Motor neuron (in vitro differentiated cells): Measurements from ENCODE around the gene WWOX. TPM values are rescaled to one million over a fixed set of nuclear protein-coding genes. Genes with fewer than 3 reads are reported as not detected.
A peak's percentile ranks its signal among the peaks of the same experiment; 100 is the strongest.

Experiments
- ATAC-seq, 8 experiments: fragments of 200-7000 bp; cut with Tn5 transposase; replicated peaks in 6 of 8; 2 replicates each; pipeline ENCODE4 v1.8.0; 2021; ENCODE audit warnings: mild to moderate bottlenecking in 8 of 8, moderate library complexity in 8 of 8
- H3K27ac ChIP-seq, 2 donors: fragments of 250-450 bp; sonication (Bioruptor Pico); 2 replicates each; pipeline ENCODE4 v1.9.0; 2021; ENCODE audit warnings: antibody characterized with exemption in 2 of 2, mild to moderate bottlenecking in 2 of 2, moderate library complexity in 1 of 2
- H3K4me1 ChIP-seq, 2 donors: fragments of 250-450 bp; sonication (Bioruptor Pico); replicated peaks in 1 of 2; 2 replicates each; pipeline ENCODE4 v1.6.1; 2021; ENCODE audit warnings: antibody characterized with exemption in 2 of 2, mild to moderate bottlenecking in 2 of 2, moderate library complexity in 1 of 2
- H3K4me3 ChIP-seq, 5 donors: fragments of 250-450 bp; sonication (Bioruptor Pico); 2 replicates each; pipeline ENCODE4 v1.9.0; 2021; ENCODE audit warnings: antibody characterized with exemption in 5 of 5, mild to moderate bottlenecking in 5 of 5, moderate library complexity in 4 of 5
- WGBS, 10 experiments: fragments of 450-650 bp; shearing (Covaris generic); methylation state at CpG; one replicate each; pipeline ENCODE4 v1.0.0; 2022; 5-methylcytosine and 5-hydroxymethylcytosine counted together
- in situ Hi-C, 9 experiments: fragments of 400-800 bp; cut with MboI; loops; one replicate each; pipeline ENCODE4 v1.15.0; 2021; ENCODE audit warnings: low sequenced_read_pairs in 9 of 9, low pct_unique_long_range_greater_than_20kb in 2 of 9; ENCODE audit not compliant: unreplicated experiment in 9 of 9
- total RNA-seq, 8 experiments: library from RNA; unstranded; fragments of 300-600 nt; gene quantifications; 2 replicates each; pipeline versions ENCODE4 v1.2.3 to v1.2.4, GENCODE V29; 2022

The WWOX gene
- total RNA-seq, 8 experiments from 2014 or later, result 10.3 to 27.8 (median 12.3) TPM

DNA sequence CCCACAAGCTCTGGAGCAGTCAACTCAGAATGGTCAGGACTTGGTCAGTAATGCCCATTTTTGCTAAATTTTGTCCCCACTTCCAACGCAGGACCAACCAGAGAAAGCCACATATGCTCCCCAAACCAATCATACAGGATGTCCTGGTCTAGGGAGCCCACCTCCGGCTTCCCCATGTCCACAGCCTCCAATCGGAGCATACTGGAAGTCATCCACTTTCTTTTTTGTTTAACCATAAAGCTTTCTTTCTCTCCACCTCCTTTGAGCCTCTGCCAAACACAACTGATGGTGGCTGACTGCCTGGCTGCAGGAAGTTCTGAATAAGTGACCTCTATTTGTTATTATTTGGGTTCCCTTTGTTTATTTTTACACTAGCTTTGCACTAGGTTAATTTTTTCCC lies 549.1 kb downstream of the WWOX start:
- H3K4me1 ChIP-seq, result peaks cover 0 to 14% of the 10 kb centered on the region in 2 donors
- WGBS, 10 experiments, result 20 to 94% (median 79%) methylated on average over 1 to 3 of the region's 3 CpGs; no CpG with 5 or more reads in 2 of the 10 experiments
- in situ Hi-C loops, result no loop called here
- no peak for ATAC-seq
- H3K27ac ChIP-seq, result no peak overlapping the region
- no peak overlapping the region for H3K4me3 ChIP-seq

DNA sequence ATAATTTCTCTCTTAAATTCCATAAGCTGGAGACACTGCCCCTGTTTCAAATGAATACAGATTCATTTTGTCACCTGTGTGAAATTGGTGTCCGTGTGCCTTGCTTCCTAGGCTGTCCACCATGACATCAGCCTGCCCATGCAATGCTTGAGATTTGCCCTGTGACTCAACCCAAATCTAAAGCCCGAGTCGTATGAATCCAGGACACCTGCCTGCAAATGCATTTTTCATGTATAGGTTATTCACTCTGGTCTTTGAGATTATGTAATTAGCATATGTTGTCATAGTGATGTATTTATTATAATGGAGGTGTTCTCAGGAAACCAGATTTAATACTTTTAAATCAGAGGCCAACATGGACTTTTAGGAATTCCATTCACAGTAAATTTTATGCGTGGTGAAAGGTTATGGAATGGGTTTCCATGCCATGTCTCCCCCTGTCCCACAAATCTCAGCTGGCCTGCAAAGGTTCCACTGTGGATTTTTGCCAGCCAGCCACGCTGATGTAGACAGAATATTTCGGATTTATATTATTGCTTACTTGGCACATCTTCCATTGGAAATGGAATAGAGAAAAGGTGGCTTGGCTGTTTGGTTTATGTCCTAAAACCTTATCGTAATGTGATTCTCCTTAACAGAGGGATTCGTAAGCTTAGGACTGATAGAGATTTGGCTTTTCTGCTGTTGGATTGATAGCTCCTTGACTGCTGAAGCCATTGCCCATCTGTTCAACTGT lies 551.1 kb downstream of the WWOX start:
- H3K27ac ChIP-seq, result no peak overlapping the region
- peak in 3 of 8 experiments; percentile 22 to 76 (median 64) for ATAC-seq
- in situ Hi-C loops, result no loop called here
- 17 to 100% (median 74%) methylated on average over 2 to 7 of the region's 8 CpGs for WGBS, 10 experiments
- H3K4me3 ChIP-seq, result no peak overlapping the region
- peaks cover 0 to 14% of the 10 kb centered on the region in 2 donors for H3K4me1 ChIP-seq

DNA sequence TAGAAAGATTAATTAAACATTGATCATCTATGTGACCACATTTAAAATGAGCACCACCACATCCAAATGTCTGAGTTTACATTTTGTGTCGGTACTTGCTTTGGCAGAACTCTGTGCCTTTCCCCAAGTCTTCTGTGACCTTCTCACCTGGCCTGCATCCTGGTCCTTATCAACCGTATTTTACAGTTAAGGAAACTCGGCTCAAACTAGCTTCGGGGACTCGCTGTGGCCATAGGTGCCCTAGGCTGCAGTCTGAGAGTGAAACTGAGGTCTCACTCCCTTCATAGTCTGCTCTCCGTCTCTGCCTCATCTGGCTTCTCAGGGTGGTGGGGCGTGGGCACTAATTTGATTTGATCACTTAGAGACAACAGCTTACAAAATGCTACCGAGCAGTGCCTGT lies 555.5 kb downstream of the WWOX start:
- H3K4me3 ChIP-seq, result no peak overlapping the region
- 23 to 95% (median 79%) methylated on average over 2 to 8 of the region's 8 CpGs; no CpG with 5 or more reads in 1 of the 10 experiments for WGBS, 10 experiments
- ATAC-seq, result peak in 1 of 8 experiments; percentile 16
- in situ Hi-C loops, result no loop called here
- H3K27ac ChIP-seq, result no peak overlapping the region
- peaks cover 5 to 17% of the 10 kb centered on the region in 2 donors for H3K4me1 ChIP-seq

DNA sequence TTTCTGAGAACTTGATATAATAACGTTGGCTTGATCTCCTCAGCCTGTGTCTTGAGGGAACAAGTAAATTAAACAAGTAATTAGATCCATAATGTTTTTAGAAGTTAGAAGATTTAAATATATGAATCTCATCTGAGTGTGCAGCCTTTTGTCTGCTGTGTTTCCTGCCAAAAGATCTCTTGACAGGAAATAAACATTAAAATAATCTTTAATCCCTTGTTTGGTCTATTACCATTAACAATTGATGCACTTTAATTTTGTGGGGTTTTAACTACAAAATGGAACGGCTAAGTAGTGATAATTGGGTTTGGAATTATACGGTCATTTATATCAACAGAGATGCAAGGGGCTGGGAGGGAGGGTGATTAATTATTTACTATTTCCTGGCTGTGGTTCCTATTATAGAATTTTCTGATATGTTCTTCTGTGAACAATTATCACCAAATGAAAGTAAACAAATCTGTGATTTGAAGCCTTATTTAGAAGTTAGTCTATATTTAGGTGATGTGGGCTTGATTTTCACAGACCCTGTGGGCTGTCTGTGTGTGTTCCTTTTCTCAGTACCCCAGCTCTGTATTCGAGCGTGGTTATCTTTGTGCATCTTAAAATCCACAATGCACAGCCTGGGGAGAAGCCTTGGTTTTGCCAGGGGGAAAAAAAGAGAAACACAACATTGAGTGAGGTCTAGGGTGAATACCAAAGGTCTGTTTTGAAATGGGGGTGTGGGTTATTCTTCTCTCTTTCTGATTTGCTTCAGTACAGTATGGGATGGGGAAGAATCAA lies 556.1 kb downstream of the WWOX start:
- no peak overlapping the region for H3K27ac ChIP-seq
- peaks cover 5 to 12% of the 10 kb centered on the region in 2 donors for H3K4me1 ChIP-seq
- WGBS, 10 experiments, result 27 to 100% (median 72%) methylated on average over 1 to 5 of the region's 5 CpGs
- in situ Hi-C loops, result no loop called here
- no peak overlapping the region for H3K4me3 ChIP-seq
- no peak for ATAC-seq

DNA sequence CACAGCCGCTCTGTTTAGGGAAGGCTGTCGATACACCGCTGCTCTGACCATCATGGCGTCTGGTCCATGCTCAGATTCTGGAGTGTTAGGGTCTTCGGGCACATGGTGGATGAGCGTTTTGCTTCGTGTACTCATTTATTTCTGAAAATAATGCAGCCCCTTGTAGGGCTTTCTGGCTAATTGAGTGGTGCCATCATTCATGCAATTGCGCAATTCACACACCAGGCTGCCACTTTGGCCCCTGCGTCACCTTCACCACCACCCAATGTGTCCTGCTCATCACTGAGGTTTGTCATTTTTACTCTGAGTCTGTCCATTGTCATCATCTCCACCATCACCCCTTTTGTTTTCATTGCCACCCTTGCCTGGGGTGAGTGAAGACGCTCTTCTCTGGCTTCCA lies 557.4 kb downstream of the WWOX start:
- no peak overlapping the region for H3K4me3 ChIP-seq
- WGBS, 10 experiments, result 37 to 100% (median 83%) methylated on average over 1 to 8 of the region's 10 CpGs; no CpG with 5 or more reads in 4 of the 10 experiments
- H3K4me1 ChIP-seq, result peaks cover 9 to 16% of the 10 kb centered on the region in 2 donors
- no peak overlapping the region for H3K27ac ChIP-seq
- in situ Hi-C loops, result no loop called here
- ATAC-seq, result no peak

DNA sequence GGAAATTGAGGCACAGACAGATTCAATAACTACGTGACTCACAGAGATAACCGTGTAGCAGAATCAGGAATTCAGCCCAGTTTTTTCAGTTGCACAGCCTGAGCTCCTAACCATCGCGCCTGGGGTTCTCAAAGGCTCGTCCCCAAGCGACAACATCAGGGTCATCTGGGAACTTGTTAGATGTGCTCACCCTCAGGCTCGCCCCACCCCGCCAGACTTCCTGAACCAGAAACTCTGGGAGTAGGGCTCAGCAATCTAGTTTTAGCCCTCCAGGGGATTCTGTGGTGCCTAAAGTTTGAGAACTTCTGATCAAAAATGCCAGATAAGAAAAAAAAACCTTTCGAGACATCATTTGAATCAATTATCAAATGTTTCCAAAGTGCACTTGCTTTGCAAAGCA lies 559.8 kb downstream of the WWOX start:
- WGBS, 10 experiments, result 57 to 100% (median 93%) methylated on average over 1 to 8 of the region's 9 CpGs; no CpG with 5 or more reads in 1 of the 10 experiments
- Histone ChIP-seq H3K4me1 (peaks cover 10 to 18% of the 10 kb centered on the region in 2 donors), H3K4me3 (no peak overlapping the region), H3K27ac (no peak overlapping the region)
- in situ Hi-C loops, result no loop called here
- ATAC-seq, result no peak

DNA sequence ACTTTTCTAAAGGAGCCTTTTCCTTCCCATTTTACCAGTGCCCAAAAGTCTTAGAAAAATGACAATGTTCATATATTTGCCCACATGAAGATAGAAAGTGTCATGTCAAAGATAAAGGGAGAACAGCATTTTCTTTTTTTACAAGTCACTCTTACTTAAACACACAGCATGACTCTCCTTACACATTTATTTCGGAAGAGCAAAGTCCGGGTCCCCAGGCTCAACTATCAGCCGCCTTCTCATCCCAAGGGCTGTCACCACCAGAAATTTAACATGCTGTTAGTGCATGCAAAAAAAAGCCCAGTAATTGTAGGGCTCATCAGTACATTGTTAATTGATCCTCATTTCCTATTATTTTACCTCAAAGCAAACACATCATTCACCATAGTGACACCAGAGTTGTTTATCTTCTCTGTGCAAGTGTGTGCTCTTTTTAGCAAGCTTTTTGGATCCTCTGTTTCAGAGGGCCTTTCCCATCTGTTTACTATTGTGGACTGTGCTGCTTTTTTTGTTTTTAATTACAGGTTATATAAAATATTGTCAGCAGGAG lies 560.3 kb downstream of the WWOX start:
- peak in 1 of 8 experiments; percentile 39 for ATAC-seq
- WGBS, 10 experiments, result 0 to 100% (median 59%) methylated on average over 1 to 3 of the region's 3 CpGs; no CpG with 5 or more reads in 2 of the 10 experiments
- Histone ChIP-seq H3K27ac (no peak overlapping the region), H3K4me3 (no peak overlapping the region), H3K4me1 (peaks cover 15 to 23% of the 10 kb centered on the region in 2 donors)
- in situ Hi-C loops, result no loop called here

DNA sequence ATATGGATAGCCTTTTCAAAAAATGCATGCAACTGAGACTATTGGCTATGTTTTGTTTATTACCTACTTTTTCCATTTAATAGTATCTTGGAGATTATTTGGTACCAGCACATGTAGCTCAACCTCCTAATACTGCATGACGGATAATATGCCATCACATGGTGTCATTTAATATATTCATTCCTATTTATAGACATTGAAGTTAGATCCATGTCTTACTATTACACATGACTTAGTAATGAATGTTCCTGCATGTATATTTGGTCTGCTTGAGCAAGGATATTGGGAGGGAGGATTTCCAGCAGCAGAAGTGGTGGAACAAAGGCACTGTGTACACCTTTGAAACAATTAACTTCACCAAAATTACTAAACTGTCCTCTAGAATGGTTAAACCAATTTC lies 561.3 kb downstream of the WWOX start:
- no peak overlapping the region for H3K4me3 ChIP-seq
- 33 to 100% (median 87%) methylated on average over 1 of the region's 1 CpG; no CpG with 5 or more reads in 4 of the 10 experiments for WGBS, 10 experiments
- peaks cover 21 to 26% of the 10 kb centered on the region in 2 donors for H3K4me1 ChIP-seq
- H3K27ac ChIP-seq, result no peak overlapping the region
- in situ Hi-C loops, result no loop called here
- ATAC-seq, result peak in 2 of 8 experiments; percentile 27 to 36

DNA sequence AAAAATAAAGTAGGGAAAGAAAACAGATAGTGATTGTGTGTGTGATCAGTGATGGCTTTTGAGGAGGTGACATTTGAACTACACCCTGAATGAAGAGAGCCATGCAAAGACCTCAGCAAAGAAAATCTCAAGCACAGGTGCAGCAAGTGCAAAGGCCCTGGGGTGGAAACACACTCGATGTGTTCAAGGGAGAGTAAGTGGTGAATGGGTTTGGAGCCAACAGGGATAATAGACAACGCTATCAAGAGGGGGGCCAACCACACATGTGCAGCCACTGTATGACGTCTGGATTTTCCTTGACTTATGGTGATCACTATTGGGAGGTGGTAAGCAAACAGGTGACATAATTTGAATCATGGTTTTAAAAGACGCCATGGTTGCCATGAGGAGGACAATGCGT lies 564.2 kb downstream of the WWOX start:
- in situ Hi-C loops, result no loop called here
- no peak overlapping the region for H3K27ac ChIP-seq
- H3K4me1 ChIP-seq, result peaks cover 27 to 29% of the 10 kb centered on the region in 2 donors
- WGBS, 10 experiments, result 60 to 100% (median 100%) methylated on average over 1 to 4 of the region's 5 CpGs
- H3K4me3 ChIP-seq, result no peak overlapping the region
- no peak for ATAC-seq

DNA sequence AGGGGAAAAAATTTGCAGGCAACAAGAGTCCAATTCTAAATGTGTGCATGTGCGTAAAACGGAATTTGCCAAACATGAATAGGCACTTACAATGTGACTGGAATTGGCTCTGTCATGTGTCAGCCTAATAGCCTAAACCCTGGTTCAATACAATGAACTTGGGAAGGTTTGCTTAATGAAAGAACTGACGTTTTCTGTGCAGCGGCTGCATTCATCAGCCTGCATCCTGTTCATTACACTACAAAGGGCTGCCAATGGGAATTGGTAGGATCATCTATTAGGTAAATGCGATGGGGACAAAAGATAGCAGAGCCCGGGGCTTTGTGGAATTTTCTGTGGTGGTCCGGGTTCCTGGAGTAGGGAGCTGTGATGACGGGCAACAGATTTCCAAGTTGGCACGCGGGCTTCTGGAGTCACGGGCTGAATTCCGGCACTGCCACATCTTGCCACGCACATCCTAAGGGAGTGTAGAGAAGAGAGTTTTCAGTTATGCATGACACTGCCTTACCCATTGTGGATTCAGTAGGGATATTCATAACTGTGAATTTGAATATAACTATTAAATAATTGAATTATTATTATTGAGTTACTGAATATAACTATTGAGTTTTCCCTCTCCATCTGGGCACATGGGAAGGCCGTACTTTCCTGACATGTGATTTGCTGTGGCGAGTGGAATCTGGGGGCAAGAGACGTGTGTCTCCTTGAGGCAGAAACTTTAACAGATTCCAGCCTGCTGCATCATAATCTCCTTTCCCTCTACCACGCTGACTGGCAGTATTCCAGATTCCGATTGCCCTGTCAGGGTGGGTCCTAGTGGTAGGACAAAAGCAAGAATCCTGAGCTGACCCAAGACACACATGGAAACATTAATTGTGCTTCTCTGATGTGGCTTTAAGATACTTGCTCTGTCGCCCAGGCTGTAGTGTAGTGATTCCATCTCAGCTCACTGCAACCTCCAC lies 565.6 kb downstream of the WWOX start:
- peak in 6 of 8 experiments; percentile 19 to 90 (median 79) for ATAC-seq
- Histone ChIP-seq H3K4me3 (no peak overlapping the region), H3K27ac (no peak overlapping the region), H3K4me1 (peaks cover 24 to 28% of the 10 kb centered on the region in 2 donors)
- in situ Hi-C loops, result no loop called here
- 19 to 78% (median 30%) methylated on average over 1 to 13 of the region's 19 CpGs for WGBS, 10 experiments

DNA sequence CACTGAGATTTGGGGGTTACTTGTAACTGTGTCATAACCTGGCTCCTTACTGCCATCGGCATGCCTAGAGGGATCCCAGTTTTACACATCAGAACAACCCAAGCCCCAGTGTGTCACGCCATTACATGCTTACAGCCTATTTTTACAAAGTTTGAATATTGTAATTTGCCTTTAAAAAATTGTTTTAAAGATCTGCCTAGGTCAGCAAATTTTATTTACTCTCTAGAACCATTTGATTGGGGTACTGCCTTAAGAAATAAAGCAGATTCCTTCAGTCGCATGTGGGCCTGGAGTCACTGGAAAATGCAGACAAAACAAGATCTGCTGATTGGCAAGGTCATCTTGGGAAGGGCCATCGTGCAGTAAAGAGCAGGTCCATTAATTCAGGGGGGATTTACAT lies 566.9 kb downstream of the WWOX start:
- in situ Hi-C loops, result no loop called here

DNA sequence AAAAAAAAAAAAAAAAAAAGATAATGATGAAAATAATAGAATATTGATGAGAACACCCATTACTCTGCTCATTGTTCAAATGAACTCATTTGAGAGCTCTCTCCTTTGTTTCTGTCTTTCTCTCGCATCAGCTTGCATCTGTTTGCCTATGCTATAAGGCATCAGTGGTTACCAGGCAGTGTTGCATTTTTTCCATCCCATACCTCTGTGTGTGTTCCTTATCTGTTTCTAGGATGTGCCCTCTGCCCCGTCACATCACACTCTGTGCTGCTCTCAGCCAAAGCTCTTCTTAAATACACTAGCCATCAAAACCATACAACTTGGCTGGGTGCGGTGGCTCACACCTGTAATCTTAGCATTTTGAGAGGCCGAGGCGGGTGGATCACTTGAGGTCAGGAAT lies 568.2 kb downstream of the WWOX start:
- peaks cover 19 to 23% of the 10 kb centered on the region in 2 donors for H3K4me1 ChIP-seq
- ATAC-seq, result no peak
- in situ Hi-C loops, result no loop called here
- 80 to 100% (median 97%) methylated on average over 1 to 3 of the region's 5 CpGs; no CpG with 5 or more reads in 2 of the 10 experiments for WGBS, 10 experiments
- no peak overlapping the region for H3K27ac ChIP-seq
- H3K4me3 ChIP-seq, result no peak overlapping the region

More for the DNA sequence above, 566.9 kb downstream of the WWOX start:
- H3K4me1 ChIP-seq, result peaks cover 19 to 21% of the 10 kb centered on the region in 2 donors
- ATAC-seq, result no peak
- WGBS, 10 experiments, result 32 to 100% (median 69%) methylated on average over 1 to 4 of the region's 4 CpGs
- H3K4me3 ChIP-seq, result no peak overlapping the region
- H3K27ac ChIP-seq, result no peak overlapping the region
